Measurements from ENCODE around the gene NDUFS6. TPM values are rescaled to one million over a fixed set of nuclear protein-coding genes. Genes with fewer than 3 reads are reported as not detected.

NDUFS6 gene
- total RNA-seq, 4 donors from 2014 or later = 26.5 to 36.9 (median 34.5) TPM

DNA sequence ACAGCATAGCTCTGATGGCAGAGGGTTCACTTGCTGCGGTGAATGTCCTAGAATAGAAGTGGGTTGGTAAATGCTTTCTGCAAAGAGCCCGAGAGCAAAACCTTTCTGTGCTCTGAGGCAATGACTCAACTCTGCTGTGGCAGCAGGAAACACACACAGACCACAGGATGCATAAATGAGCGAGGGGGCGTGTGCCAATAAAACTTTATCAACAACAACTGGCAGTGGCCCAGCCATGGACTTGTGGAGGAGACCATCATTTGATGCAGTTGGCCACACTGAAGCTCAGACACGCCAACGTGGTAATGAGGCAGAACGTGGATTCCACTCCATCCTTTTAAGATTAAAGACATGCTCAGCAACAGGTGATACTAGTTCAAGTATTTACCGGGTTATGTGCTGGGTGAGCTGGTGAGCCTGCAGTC lies 8.4 kb upstream of the NDUFS6 start:
- TF ChIP-seq, protein P1, sequence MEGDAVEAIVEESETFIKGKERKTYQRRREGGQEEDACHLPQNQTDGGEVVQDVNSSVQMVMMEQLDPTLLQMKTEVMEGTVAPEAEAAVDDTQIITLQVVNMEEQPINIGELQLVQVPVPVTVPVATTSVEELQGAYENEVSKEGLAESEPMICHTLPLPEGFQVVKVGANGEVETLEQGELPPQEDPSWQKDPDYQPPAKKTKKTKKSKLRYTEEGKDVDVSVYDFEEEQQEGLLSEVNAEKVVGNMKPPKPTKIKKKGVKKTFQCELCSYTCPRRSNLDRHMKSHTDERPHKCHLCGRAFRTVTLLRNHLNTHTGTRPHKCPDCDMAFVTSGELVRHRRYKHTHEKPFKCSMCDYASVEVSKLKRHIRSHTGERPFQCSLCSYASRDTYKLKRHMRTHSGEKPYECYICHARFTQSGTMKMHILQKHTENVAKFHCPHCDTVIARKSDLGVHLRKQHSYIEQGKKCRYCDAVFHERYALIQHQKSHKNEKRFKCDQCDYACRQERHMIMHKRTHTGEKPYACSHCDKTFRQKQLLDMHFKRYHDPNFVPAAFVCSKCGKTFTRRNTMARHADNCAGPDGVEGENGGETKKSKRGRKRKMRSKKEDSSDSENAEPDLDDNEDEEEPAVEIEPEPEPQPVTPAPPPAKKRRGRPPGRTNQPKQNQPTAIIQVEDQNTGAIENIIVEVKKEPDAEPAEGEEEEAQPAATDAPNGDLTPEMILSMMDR (IDR thresholded peaks at IDR 0.05; ENCODE audit: low read depth) = no peak

DNA sequence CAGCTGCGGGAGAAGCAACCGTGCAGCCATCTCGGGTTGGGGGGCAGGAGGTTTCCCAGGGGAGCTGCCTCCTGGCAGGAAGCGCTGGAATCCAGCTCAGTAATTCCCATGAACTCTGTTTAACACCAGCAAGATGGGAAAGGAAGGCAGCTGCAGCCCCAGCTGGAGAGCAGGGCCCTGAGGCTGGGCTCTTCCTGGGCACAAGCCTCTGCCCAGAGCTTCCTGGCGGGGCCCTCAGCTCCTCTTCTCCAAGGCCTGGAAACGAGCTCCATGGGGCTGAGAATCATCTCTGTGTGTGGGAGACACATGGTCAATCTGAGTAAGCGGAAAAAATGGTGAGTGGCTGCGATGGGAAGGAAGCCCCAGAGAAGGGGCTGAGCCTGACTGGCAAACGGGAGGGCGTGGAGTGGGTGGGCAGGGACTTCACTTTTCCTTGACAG lies 7.9 kb upstream of the NDUFS6 start:
- TF ChIP-seq, protein P1 (IDR thresholded peaks at IDR 0.05; ENCODE audit: low read depth) = no peak

DNA sequence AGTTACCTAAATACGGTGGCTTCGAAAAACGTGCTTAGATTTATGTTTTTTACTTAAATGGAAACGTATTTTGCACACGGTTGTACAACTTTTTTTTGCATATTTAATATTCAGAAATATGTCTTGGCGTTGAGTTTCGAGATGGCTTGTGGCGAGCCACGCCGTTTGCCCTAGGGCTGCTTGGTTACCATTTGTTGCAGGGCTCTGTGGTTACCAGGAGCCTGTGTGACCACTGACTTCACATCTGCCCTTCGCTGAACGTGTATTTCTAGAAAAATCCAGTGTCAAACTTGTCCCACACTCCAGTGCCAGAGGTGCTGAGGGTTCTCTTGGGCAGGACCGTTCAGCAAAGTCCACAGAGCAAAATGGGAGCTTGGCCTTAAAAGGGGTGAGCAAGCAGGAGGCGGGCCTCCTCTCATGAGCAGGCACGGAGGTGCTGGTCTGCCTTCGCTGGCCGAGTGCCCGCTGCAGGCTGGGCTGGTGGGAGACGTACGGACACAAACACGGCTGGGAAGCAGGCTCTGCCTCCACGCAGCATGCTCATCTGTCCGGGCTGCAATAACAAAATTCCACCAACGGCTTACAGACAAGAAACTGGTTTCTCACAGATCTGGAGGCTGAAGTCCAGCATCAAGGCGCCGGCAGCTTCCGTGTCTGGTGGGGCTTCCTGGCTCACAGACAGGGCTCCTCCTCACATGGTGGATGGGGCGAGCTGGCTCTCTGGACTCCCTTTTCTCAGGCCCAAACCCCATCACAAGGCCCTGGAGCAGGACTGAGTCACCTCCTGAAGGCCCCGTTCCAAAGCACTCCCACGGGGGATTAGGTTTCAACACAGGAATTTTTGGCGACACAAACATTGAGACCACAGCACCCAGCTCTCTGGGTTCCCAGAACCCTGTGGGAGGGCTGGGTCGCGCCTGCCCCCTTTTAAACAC lies 7.0 kb upstream of the NDUFS6 start:
- TF ChIP-seq, protein P1 (IDR thresholded peaks at IDR 0.05; ENCODE audit: low read depth) = no peak

DNA sequence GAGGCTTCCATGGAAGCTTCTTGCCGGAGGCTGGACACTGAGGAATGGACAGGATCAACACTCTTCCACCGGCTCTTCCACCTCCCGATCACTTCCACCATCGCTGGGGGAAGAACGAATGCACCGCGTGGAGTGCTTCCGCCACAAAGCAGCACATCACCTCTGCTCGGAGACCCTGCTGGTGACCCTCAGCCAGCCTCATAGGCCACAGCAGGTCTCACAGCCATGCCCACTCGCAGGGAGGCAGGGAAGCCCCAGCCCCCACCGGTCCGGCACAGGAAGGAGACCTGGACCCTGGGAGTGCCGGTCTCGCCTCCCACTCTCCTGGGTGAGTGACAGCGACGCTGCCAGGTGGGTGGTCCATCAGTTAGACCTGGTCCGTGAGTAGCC lies 6.3 kb upstream of the NDUFS6 start:
- TF ChIP-seq, protein P1 (IDR thresholded peaks at IDR 0.05; ENCODE audit: low read depth) = no peak

DNA sequence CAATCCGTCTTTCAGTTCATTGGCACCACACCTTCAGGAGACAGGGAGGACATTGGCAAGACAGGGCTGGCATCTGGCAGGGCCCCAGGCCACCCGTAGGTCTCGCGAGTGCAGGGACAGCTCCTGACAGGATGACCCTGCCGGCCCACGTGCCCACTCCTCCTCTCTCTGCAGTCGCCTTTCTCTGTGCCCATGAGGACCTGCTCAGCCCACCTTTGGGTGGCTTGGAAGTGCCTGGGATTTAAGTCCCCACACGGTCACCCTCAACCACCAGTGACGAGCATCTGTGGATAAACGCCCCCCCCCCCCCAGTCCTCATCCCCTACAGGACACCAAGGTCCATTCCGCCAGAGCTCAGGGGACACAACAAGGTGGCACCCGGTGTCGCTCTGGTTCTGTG lies 5.7 kb upstream of the NDUFS6 start:
- TF ChIP-seq, protein P1 (IDR thresholded peaks at IDR 0.05; ENCODE audit: low read depth) = no peak

DNA sequence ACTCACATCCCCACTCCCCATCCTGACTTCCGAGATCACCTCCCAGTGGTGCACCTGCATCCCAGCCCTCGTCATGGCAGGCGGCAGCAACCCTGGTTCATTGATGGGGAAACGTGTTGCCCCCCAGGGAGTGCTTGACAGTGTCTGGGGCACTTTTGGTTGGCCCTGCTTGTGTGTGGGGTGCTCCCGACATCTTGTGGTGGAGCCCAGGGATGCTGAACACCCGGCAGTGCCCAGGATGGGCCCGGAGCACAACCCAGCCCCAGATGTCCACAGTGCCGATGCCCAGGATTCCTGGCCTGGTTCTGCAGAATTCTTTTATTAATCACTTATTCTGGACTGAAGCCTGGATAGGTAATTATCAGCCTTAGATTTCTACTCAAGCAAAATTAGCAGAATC lies 5.3 kb upstream of the NDUFS6 start:
- TF ChIP-seq, protein P1 (IDR thresholded peaks at IDR 0.05; ENCODE audit: low read depth) = no peak

DNA sequence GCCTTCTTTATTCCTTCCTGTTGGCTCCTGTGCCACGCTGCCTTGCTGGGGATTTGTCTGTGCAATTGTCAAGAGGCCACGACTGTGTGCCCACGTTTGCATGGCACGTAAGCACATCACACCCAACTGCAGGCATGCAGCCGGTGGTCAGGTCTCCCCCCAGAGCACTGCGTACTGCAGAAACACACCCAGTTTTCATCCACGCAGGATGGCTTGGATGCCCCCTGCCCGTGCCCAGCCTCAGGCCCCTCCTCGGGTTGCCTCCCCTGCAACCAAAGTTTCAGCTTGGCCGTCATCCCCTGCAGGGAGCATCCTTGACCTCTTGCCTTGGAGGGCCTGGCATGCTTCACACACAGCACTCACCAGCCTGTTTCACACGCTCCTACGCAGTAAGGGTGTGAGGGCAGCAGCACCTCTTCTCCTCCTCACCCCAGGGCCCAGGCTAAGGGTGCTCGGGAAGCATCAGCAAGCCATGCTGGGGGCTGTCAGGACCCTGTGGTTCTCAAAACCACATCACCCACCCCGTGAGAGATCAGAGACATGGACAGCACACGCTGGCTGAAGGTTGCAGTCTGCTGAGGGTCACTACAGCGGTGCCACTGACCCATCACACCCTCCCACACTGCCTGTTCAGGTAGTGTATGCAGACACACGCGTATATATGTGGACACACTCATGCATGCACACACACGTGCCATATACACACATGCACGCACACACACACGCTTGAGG lies 4.7 kb upstream of the NDUFS6 start:
- TF ChIP-seq, protein P1 (IDR thresholded peaks at IDR 0.05; ENCODE audit: low read depth) = no peak
